A204.1 (cell line): ENCODE data around the gene RNF213.

Experiments used
- FAIRE-seq: peaks from 2 replicates; lab custom pipeline; 2012; peaks lifted over from hg19 to GRCh38; lab: Jason Lieb, UNC

RNF213 gene

GRCh38 chr17:80260791-80261158, at the start of gene RNF213:
TSS of gene RNF213 (plus strand) at chr17:80260852. CDS start at chr17:80263682, 2,830 bp downstream.
- no peak for FAIRE-seq

- FAIRE-seq: no peak
These were observed 48.5 kb upstream of the RNF213 start for GRCh38 chr17:80212109-80212508.

GRCh38 chr17:80212511-80212910, 48.1 kb upstream of the RNF213 start:
- FAIRE-seq: no peak

- FAIRE-seq: no peak
These were observed 47.5 kb upstream of the RNF213 start for GRCh38 chr17:80212962-80213642.

- FAIRE-seq: no peak
These were observed 47.0 kb upstream of the RNF213 start for GRCh38 chr17:80213643-80213975.

- FAIRE-seq: no peak
These were observed 46.4 kb upstream of the RNF213 start for GRCh38 chr17:80214012-80214877.

- FAIRE-seq: no peak
These were observed 45.8 kb upstream of the RNF213 start for GRCh38 chr17:80214878-80215210.

- no peak for FAIRE-seq
These were observed 43.9 kb upstream of the RNF213 start for GRCh38 chr17:80216473-80217456.

- FAIRE-seq: no peak
These were observed 42.8 kb upstream of the RNF213 start for GRCh38 chr17:80217703-80218362.

GRCh38 chr17:80218391-80218790, 42.3 kb upstream of the RNF213 start:
- FAIRE-seq: no peak

GRCh38 chr17:80219013-80219762, 41.5 kb upstream of the RNF213 start:
- no peak for FAIRE-seq

GRCh38 chr17:80219763-80220053, 40.9 kb upstream of the RNF213 start:
- no peak for FAIRE-seq

GRCh38 chr17:80220054-80220735, 40.5 kb upstream of the RNF213 start, which contains the start of the genes SGSH and SLC26A11:
TSS of gene SGSH (minus strand) at chr17:80220333. CDS start at chr17:80220313, 20 bp downstream.
TSS of gene SLC26A11 (plus strand) at chr17:80220427. CDS start at chr17:80221561, 1,134 bp downstream.
- FAIRE-seq: no peak

- FAIRE-seq: no peak
These were observed 39.9 kb upstream of the RNF213 start for GRCh38 chr17:80220736-80221215.

GRCh38 chr17:80221351-80222105, 39.1 kb upstream of the RNF213 start:
- FAIRE-seq: no peak

- no peak for FAIRE-seq
These were observed 38.1 kb upstream of the RNF213 start for GRCh38 chr17:80222376-80223141.

- no peak for FAIRE-seq
These were observed 37.4 kb upstream of the RNF213 start for GRCh38 chr17:80223142-80223815.

GRCh38 chr17:80223838-80224497, 36.7 kb upstream of the RNF213 start:
- FAIRE-seq: no peak
